ENCODE results near the gene ADARB1. TPM values are rescaled to one million over a fixed set of nuclear protein-coding genes. Genes with fewer than 3 reads are reported as not detected.

Gene ADARB1
- total and polyA plus RNA-seq, 9 donors, result 6.0 to 23.7 (median 16.3) TPM

DNA sequence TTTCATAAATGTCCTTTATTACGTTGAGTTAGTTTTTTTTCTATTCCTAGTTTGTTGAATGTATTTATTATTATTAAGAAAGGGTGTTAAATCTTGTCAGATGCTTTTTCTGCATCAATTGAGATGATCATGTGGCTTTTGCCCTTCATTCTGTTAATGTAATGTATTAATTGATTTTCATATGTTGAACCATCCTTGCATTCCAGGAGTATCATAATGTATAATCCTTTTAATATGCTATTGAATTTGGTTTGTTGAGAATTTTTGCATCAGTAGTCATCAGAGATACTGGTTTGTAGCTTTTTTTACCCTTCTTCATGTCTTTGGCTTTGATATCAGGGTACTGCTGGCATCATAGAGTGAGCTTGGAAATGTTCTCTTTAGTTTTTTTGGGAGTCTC, 113.3 kb downstream of the ADARB1 start:
- no peak for DNase-seq
- no peak overlapping the region for H3K27ac ChIP-seq
- H3K4me3 ChIP-seq, result no peak overlapping the region
- WGBS, 3 donors, result 93 to 100% (median 97%) methylated on average over 1 of the region's 1 CpG
- no peaks in the 10 kb centered on the region for H3K36me3 ChIP-seq
- H3K9me3 ChIP-seq, result peaks cover 0 to 9% of the 10 kb centered on the region in 2 donors
- no peaks in the 10 kb centered on the region for H3K4me1 ChIP-seq (ENCODE audit: insufficient read depth)
- TF ChIP-seq EP300 (IDR thresholded peaks at IDR 0.05), result no peak
- TF ChIP-seq, protein P1, sequence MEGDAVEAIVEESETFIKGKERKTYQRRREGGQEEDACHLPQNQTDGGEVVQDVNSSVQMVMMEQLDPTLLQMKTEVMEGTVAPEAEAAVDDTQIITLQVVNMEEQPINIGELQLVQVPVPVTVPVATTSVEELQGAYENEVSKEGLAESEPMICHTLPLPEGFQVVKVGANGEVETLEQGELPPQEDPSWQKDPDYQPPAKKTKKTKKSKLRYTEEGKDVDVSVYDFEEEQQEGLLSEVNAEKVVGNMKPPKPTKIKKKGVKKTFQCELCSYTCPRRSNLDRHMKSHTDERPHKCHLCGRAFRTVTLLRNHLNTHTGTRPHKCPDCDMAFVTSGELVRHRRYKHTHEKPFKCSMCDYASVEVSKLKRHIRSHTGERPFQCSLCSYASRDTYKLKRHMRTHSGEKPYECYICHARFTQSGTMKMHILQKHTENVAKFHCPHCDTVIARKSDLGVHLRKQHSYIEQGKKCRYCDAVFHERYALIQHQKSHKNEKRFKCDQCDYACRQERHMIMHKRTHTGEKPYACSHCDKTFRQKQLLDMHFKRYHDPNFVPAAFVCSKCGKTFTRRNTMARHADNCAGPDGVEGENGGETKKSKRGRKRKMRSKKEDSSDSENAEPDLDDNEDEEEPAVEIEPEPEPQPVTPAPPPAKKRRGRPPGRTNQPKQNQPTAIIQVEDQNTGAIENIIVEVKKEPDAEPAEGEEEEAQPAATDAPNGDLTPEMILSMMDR (IDR thresholded peaks at IDR 0.05), result no peak
- TF ChIP-seq POLR2A (IDR thresholded peaks at IDR 0.05), result no peak
- intact Hi-C loops (cut with DNase I), result no loop called here
- no peaks in the 10 kb centered on the region for H3K27me3 ChIP-seq

DNA sequence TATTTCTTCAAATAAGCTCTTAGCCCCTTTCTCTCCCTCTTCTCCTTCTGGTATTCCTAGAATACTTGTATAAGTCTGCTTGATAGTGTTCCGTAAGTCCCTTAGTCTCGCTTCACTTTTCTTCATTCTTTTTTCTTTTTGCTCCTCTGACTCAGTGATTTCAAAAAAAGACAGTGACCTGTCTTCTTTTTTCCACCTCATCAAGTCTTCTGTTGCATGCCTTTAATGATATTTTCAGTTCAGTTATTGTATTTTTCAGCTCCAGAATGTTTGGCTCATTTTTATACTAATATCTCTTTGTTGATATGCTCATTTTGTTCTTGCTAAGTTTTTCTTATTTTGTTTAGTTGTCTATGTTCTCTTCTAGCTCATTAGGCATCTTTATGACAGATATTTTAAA, 115.6 kb downstream of the ADARB1 start:
- no peak for DNase-seq
- Histone ChIP-seq H3K27ac (no peak overlapping the region), H3K9me3 (peaks cover 0 to 9% of the 10 kb centered on the region in 2 donors)

DNA sequence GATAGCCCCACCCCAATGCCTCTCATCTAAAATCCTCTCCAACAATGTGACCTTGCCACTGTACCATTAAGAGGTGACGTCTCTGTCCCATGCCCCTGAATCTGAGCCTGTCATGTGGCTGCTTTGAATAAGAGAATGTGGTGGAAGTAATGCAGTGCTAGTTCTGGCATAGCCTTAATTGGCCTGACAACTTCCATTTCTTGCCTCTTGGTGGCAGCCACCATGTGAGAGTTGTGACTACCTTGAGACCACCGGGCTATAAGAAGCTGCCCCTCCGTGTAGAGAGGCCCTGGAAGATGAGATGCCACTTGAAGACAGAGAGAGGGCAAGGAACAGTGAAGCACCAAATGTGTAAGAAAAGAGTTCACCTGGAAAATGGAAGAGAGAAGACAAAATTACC, 118.0 kb downstream of the ADARB1 start:
- WGBS, 3 donors, result 65 to 70% (median 66%) methylated on average over 3 of the region's 3 CpGs
- TF ChIP-seq POLR2A (IDR thresholded peaks at IDR 0.05), result no peak
- Histone ChIP-seq H3K36me3 (no peaks in the 10 kb centered on the region), H3K27me3 (no peaks in the 10 kb centered on the region), H3K27ac (no peak overlapping the region), H3K9me3 (no peaks in the 10 kb centered on the region), H3K4me1 (ENCODE audit: insufficient read depth) (no peaks in the 10 kb centered on the region), H3K4me3 (no peak overlapping the region)
- intact Hi-C loops (cut with DNase I), result no loop called here
- DNase-seq, result no peak

More for the DNA sequence above, 115.6 kb downstream of the ADARB1 start:
- Histone ChIP-seq H3K4me3 (no peak overlapping the region), H3K36me3 (no peaks in the 10 kb centered on the region), H3K27me3 (no peaks in the 10 kb centered on the region), H3K4me1 (ENCODE audit: insufficient read depth) (no peaks in the 10 kb centered on the region)
- intact Hi-C loops (cut with DNase I), result no loop called here
- 93 to 100% (median 96%) methylated on average over 2 of the region's 2 CpGs for WGBS, 3 donors
- no peak for TF ChIP-seq POLR2A (IDR thresholded peaks at IDR 0.05)
- no peak for TF ChIP-seq EP300 (IDR thresholded peaks at IDR 0.05)
- TF ChIP-seq, protein P1 (IDR thresholded peaks at IDR 0.05), result no peak

DNA sequence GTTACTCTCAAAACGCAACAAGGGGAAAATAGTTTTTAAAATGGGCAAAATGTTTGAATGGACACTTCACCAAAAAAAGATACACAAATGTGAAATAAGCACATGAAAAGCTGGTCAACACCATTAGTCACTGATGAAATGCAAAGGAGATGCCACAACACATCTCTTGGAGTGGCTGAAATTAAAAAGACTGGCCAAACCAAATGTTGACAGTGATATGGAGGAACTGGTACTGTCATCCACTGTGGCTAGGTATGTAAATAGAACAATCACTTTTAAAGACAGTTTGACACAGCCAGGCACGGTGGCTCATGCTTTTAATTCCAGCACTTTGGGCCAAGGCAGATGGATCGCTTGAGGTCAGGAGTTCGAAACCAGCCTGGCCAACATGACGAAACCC, 122.2 kb downstream of the ADARB1 start:
- no peak overlapping the region for H3K27ac ChIP-seq
- H3K36me3 ChIP-seq, result no peaks in the 10 kb centered on the region
- WGBS, 3 donors, result 88 to 97% (median 95%) methylated on average over 5 of the region's 5 CpGs
- intact Hi-C loops (cut with DNase I), result no loop called here
- TF ChIP-seq, protein P1 (IDR thresholded peaks at IDR 0.05), result no peak
- TF ChIP-seq POLR2A (IDR thresholded peaks at IDR 0.05), result no peak
- H3K27me3 ChIP-seq, result no peaks in the 10 kb centered on the region
- no peak for DNase-seq
- no peaks in the 10 kb centered on the region for H3K4me1 ChIP-seq (ENCODE audit: insufficient read depth)
- H3K9me3 ChIP-seq, result no peaks in the 10 kb centered on the region
- H3K4me3 ChIP-seq, result no peak overlapping the region

DNA sequence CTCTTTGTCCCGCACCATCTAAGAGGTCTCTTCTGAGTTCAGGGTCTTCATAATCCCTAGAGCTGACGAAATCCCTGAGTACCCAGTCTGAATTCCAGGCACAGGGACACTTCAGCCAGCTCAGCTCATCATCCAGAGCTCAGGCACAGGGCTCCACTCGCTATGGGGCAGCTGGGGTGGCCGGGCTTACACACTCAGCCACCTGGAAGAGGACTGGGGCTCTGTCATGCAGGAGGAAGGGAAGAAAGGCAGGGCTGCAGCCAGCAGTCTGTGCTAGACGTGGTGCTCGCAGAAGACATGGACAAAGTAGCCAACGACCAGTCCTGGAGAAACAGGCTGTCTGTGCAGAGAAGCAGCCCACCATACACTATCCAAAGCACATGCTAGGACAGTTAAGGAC, 124.8 kb downstream of the ADARB1 start:
- WGBS, 3 donors, result 90 to 95% (median 94%) methylated on average over 7 of the region's 7 CpGs
- TF ChIP-seq, protein P1 (IDR thresholded peaks at IDR 0.05), result no peak
- no peak for TF ChIP-seq POLR2A (IDR thresholded peaks at IDR 0.05)
- TF ChIP-seq EP300 (IDR thresholded peaks at IDR 0.05), result no peak
- Histone ChIP-seq H3K9me3 (no peaks in the 10 kb centered on the region), H3K4me3 (no peak overlapping the region), H3K27ac (no peak overlapping the region), H3K27me3 (no peaks in the 10 kb centered on the region), H3K36me3 (no peaks in the 10 kb centered on the region), H3K4me1 (ENCODE audit: insufficient read depth) (no peaks in the 10 kb centered on the region)
- no peak for DNase-seq
- intact Hi-C loops (cut with DNase I), result no loop called here

Measured in ovary (tissue), 9 donors.